Uterus (tissue), 2 donors: ENCODE data around the gene USHBP1.

Experiments
- POLR2A ChIP-seq, 2 donors: fragments of 450-650 bp; IDR thresholded peaks; one replicate each; pipeline ENCODE4 v1.6.1; 2016; ENCODE audit warnings: antibody characterized with exemption in 2 of 2, mild to moderate bottlenecking in 1 of 2, moderate library complexity in 1 of 2
- TF ChIP-seq, protein P1 (sequence below), 4 experiments: fragments of 200-600 bp in 2 of 4; fragments of 450-650 bp in 2 of 4; sonication (generic) in 2 of 4; IDR thresholded peaks; one replicate each; pipeline ENCODE4 v1.5.1; 2016 to 2019; ENCODE audit warnings: antibody characterized with exemption in 4 of 4, mild to moderate bottlenecking in 2 of 4, moderate library complexity in 1 of 4

DNA sequence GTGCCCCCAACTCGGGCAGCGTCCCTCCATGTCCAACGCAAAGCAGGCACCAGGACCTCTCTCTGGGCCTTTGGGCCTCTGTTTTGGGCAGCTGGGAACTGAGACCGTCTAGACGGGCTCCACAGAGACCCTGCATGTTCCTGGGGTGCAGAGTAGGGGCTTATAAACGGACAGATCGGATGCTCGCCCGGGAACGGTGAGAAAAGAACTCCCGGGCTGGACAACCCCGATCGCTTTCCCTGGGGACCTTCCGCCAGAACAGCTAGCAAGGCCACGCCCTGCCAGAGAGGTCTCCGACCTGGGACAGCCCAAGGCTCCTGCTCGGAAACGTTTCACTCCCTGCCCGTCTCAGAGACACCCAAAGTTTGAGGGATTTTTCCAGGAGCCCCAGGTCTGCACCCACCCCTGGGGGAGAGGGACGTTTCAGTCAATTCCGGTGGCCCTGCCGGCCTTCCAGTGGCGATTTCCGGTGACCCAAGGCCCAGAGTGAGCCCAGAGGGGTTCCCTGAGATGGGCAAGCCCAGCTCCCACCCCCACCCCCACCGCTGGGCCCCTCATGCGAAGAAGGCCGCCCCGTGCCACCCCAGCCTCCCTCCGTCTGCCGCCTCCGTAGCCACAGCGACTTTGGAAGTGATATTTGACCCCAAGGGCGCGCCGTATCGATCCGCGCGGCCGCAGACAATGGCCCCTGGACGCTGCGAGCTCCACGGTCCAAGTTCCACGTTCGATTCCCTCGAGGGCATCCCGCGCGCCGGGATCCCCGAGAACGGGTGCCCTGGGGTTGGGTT lies 20.5 kb downstream of the USHBP1 start:
- TF ChIP-seq POLR2A (IDR thresholded peaks at IDR 0.05), result no peak
- TF ChIP-seq, protein P1, sequence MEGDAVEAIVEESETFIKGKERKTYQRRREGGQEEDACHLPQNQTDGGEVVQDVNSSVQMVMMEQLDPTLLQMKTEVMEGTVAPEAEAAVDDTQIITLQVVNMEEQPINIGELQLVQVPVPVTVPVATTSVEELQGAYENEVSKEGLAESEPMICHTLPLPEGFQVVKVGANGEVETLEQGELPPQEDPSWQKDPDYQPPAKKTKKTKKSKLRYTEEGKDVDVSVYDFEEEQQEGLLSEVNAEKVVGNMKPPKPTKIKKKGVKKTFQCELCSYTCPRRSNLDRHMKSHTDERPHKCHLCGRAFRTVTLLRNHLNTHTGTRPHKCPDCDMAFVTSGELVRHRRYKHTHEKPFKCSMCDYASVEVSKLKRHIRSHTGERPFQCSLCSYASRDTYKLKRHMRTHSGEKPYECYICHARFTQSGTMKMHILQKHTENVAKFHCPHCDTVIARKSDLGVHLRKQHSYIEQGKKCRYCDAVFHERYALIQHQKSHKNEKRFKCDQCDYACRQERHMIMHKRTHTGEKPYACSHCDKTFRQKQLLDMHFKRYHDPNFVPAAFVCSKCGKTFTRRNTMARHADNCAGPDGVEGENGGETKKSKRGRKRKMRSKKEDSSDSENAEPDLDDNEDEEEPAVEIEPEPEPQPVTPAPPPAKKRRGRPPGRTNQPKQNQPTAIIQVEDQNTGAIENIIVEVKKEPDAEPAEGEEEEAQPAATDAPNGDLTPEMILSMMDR (IDR thresholded peaks at IDR 0.05), result no peak
